Measurements from ENCODE around the gene FBXO24. TPM values are rescaled to one million over a fixed set of nuclear protein-coding genes. Genes with fewer than 3 reads are reported as not detected.
A peak's percentile ranks its signal among the peaks of the same experiment; 100 is the strongest.

The FBXO24 gene
- total RNA-seq, 3 donors from 2014 or later (not counting 1 experiment from before 2014, with no cell fraction given): 0.45 to 0.94 (median 0.88) TPM

DNA sequence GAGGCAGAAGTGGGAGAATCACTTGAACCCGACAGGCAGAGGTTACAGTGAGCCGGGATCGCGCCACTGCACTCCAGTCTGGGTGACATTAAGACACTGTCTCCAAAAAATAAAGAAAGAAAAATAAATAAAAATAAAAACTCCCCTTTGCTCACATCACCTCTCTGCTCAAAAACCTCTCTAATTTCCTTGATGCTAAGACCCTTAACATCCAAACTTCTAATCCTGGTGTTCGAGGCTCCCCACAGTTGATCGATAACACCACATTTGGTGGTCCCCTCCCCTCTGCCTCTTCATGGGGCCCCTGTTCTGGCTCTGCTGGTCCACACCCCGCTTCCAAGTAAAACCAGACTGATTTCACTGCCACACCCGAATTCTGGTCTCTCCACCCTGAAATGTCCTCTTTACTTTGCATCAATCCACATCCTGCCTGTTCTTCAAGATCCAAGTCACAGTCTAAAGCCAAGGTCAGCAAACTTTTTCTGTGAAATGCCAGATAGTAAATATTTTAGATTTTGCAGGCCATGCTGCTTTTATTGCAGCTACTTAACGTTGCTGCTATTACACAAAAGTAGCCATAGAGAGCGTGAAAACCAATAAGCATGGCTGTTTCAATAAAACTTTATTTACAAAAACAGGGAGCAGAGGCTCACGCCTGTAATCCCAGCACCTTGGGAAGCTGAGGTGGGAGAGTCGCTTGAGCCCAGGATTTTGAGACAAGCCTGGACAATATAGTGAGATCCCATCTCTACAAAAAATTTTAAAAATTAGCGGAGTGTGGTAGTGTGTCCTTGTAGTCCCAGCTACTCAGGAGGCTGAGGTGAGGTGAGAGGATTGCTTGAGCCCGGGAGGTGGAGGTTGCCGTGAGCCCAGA, 38.1 kb downstream of the FBXO24 start:
- Histone ChIP-seq H3K27me3 (ENCODE audit: control insufficient read depth, insufficient read depth, low read length) (no peaks in the 10 kb centered on the region), H3K4me3 (ENCODE audit: low read length) (no peak overlapping the region), H3K36me3 (ENCODE audit: control insufficient read depth, insufficient read depth, low read length) (peaks cover 2% of the 10 kb centered on the region), H3K4me1 (ENCODE audit: control insufficient read depth, insufficient read depth, low read length) (peaks cover 19% of the 10 kb centered on the region), H3K27ac (ENCODE audit: low read length) (no peak overlapping the region), H3K9me3 (ENCODE audit: control insufficient read depth, insufficient read depth, low read length) (no peaks in the 10 kb centered on the region)
- H3K27me3 Mint-ChIP-seq (ENCODE audit: low read depth in 2 of 2): no peaks in the 10 kb centered on the region
- WGBS (ENCODE audit: insufficient coverage): 91% methylated on average over 14 of the region's 15 CpGs
- no peak overlapping the region for H3K27ac Mint-ChIP-seq
- ATAC-seq: no peak
- TF ChIP-seq, protein P1, sequence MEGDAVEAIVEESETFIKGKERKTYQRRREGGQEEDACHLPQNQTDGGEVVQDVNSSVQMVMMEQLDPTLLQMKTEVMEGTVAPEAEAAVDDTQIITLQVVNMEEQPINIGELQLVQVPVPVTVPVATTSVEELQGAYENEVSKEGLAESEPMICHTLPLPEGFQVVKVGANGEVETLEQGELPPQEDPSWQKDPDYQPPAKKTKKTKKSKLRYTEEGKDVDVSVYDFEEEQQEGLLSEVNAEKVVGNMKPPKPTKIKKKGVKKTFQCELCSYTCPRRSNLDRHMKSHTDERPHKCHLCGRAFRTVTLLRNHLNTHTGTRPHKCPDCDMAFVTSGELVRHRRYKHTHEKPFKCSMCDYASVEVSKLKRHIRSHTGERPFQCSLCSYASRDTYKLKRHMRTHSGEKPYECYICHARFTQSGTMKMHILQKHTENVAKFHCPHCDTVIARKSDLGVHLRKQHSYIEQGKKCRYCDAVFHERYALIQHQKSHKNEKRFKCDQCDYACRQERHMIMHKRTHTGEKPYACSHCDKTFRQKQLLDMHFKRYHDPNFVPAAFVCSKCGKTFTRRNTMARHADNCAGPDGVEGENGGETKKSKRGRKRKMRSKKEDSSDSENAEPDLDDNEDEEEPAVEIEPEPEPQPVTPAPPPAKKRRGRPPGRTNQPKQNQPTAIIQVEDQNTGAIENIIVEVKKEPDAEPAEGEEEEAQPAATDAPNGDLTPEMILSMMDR (IDR thresholded peaks at IDR 0.05): no peak
- DNase-seq: no peak
- no peak overlapping the region for H3K4me3 Mint-ChIP-seq
- no peaks in the 10 kb centered on the region for H3K36me3 Mint-ChIP-seq
- intact Hi-C loops (cut with micrococcal nuclease): no loop called here
- H3K4me1 Mint-ChIP-seq: peaks cover 0 to 22% of the 10 kb centered on the region in 2 donors
- no peaks in the 10 kb centered on the region for H3K9me3 Mint-ChIP-seq

DNA sequence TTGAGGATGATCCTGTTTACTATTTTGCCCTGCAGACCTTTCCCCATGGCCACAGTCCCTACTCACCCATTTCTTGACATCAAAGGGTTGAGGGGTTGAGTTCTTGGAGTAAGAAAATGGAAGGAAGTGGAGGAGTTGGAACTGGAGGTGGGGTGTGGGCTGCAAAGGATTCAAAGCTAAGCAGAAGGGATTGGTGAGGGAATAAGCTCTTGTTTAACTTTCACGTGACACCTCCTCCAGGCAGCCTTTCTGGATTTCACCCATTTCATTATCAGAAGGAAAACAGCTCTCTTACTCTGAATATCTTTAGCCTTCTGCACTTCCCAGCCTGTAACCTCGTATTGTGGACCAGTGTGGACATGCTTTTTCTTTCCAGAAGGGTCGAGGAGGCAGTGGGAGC, 39.9 kb downstream of the FBXO24 start:
- ATAC-seq: no peak
- Mint-ChIP-seq H3K27me3 (ENCODE audit: low read depth in 2 of 2) (no peaks in the 10 kb centered on the region), H3K27ac (peak overlapping the region in 1 of 2 donors; percentile 76), H3K9me3 (no peaks in the 10 kb centered on the region), H3K4me1 (peaks cover 0 to 31% of the 10 kb centered on the region in 2 donors), H3K36me3 (no peaks in the 10 kb centered on the region), H3K4me3 (peak overlapping the region; percentile 79)
- Histone ChIP-seq H3K9me3 (ENCODE audit: control insufficient read depth, insufficient read depth, low read length) (no peaks in the 10 kb centered on the region), H3K36me3 (ENCODE audit: control insufficient read depth, insufficient read depth, low read length) (no peaks in the 10 kb centered on the region), H3K27ac (ENCODE audit: low read length) (no peak overlapping the region), H3K4me1 (ENCODE audit: control insufficient read depth, insufficient read depth, low read length) (peaks cover 19% of the 10 kb centered on the region), H3K27me3 (ENCODE audit: control insufficient read depth, insufficient read depth, low read length) (no peaks in the 10 kb centered on the region), H3K4me3 (ENCODE audit: low read length) (peak overlapping the region; percentile 31)
- TF ChIP-seq, protein P1 (IDR thresholded peaks at IDR 0.05): no peak
- intact Hi-C loops (cut with micrococcal nuclease): loop anchor here (2.0 kb wide), 1 partner anchor 13 kb away; the partner anchor contains the start of gene MOSPD3
- DNase-seq: no peak
- WGBS (ENCODE audit: insufficient coverage): 23% methylated on average over 3 of the region's 3 CpGs

DNA sequence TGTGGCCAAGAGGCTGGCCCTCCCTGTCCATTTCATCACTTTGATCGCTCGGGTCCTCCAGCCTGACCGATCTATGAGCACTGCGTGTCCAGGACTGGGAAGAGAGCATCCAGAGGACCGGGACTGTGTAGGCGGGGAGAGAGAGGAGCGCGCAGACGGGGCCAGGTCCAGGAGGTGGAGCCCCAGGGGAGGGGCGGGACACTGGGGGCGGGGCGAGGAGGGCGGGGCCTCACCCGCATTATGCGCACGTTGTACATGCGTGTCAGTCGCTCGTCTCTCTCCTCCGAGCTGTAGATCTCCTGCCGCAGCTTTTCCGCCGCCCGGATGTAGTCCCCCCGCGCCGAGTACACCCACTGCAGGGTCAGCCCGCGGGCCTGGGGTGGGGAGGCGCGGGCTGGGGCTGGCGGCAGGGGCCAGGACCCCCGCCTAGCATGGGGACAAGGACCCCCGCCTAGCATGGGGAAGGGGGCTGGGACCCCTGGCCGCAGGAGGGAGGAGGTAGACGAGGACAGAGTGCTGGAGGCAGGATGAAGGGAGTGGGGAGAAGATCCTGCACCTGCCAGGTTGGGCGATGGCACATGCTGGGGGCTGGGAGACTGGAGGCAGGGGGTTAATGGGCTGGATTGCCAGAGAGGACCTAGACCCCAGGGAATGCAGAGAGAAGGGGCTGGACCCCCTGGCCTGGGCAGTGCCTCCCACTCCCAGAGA, 40.6 kb downstream of the FBXO24 start:
- intact Hi-C loops (cut with micrococcal nuclease): loop anchor here (2.0 kb wide), 1 partner anchor 14 kb away; the partner anchor contains the start of gene MOSPD3
- H3K9me3 Mint-ChIP-seq: no peaks in the 10 kb centered on the region
- DNase-seq (peak; percentile 67 to 93), ATAC-seq (peak; percentile 97 to 99 (median 99))
- H3K27me3 ChIP-seq (ENCODE audit: control insufficient read depth, insufficient read depth, low read length): no peaks in the 10 kb centered on the region
- H3K36me3 Mint-ChIP-seq: no peaks in the 10 kb centered on the region
- H3K4me3 Mint-ChIP-seq: peak overlapping the region; percentile 79
- peak overlapping the region; percentile 34 for H3K4me3 ChIP-seq (ENCODE audit: low read length)
- H3K27me3 Mint-ChIP-seq (ENCODE audit: low read depth in 2 of 2): no peaks in the 10 kb centered on the region
- WGBS (ENCODE audit: insufficient coverage): 4% methylated on average over 37 of the region's 37 CpGs
- H3K4me1 Mint-ChIP-seq: peaks cover 0 to 31% of the 10 kb centered on the region in 2 donors
- TF ChIP-seq, protein P1 (IDR thresholded peaks at IDR 0.05): no peak
- H3K36me3 ChIP-seq (ENCODE audit: control insufficient read depth, insufficient read depth, low read length): no peaks in the 10 kb centered on the region
- peak overlapping the region in 1 of 2 donors; percentile 76 for H3K27ac Mint-ChIP-seq
- H3K4me1 ChIP-seq (ENCODE audit: control insufficient read depth, insufficient read depth, low read length): peaks cover 19% of the 10 kb centered on the region
- H3K27ac ChIP-seq (ENCODE audit: low read length): peak overlapping the region; percentile 83
- H3K9me3 ChIP-seq (ENCODE audit: control insufficient read depth, insufficient read depth, low read length): no peaks in the 10 kb centered on the region

Data from natural killer cell (primary cell).